K562 (cell line): ENCODE measurements around the gene METTL3. TPM values are rescaled to one million over a fixed set of nuclear protein-coding genes. Genes with fewer than 3 reads are reported as not detected.

Experiments
- CBFA2T2 ChIP-seq: fragments of 450-650 bp; conservative IDR thresholded peaks from 2 replicates; pipeline ENCODE4 v1.6.1; 2017; ENCODE audit warnings: mild to moderate bottlenecking
- DNMT1 ChIP-seq: fragments of 450-650 bp; IDR thresholded peaks from 2 replicates; pipeline ENCODE4 v1.6.1; 2016; ENCODE audit warnings: antibody characterized with exemption, mild to moderate bottlenecking
- E2F4 ChIP-seq: sonication (generic); formaldehyde crosslinking; IDR thresholded peaks from 2 replicates; pipeline ENCODE4 v1.8.0; 2022; ENCODE audit warnings: mild to moderate bottlenecking, low read depth, missing genetic modification reagents
- ELF2 ChIP-seq: fragments of 250-450 bp; sonication (Bioruptor Pico); IDR thresholded peaks from 2 replicates; pipeline ENCODE4 v1.5.0; 2021; ENCODE audit warnings: mild to moderate bottlenecking
- ETV5 ChIP-seq: sonication (generic); formaldehyde crosslinking; IDR thresholded peaks from 2 replicates; pipeline ENCODE4 v1.4.0; 2020; ENCODE audit warnings: low read depth, mild to moderate bottlenecking, missing genetic modification reagents
- FOSL1 ChIP-seq: fragments of 200-800 bp; sonication (Bioruptor generic); conservative IDR thresholded peaks from 2 replicates; pipeline ENCODE4 v1.6.1; 2016; ENCODE audit warnings: missing genetic modification characterization, missing compliant biosample characterization
- MECOM ChIP-seq: fragments of 250-450 bp; sonication (Bioruptor Pico); IDR thresholded peaks from 2 replicates; pipeline ENCODE4 v1.8.0; 2022; ENCODE audit warnings: inconsistent platforms
- MEF2D ChIP-seq: conservative IDR thresholded peaks from 2 replicates; pipeline ENCODE4 v1.6.1; 2016; ENCODE audit warnings: low read depth, missing genetic modification characterization, missing compliant biosample characterization
- MTA3 ChIP-seq: fragments of 450-650 bp; formaldehyde crosslinking; IDR thresholded peaks from 2 replicates; pipeline ENCODE4 v1.6.1; 2017; ENCODE audit warnings: mild to moderate bottlenecking, borderline replicate concordance
- NCOA2 ChIP-seq, 2 experiments: fragments of 450-650 bp; IDR thresholded peaks; 2 replicates each; pipeline ENCODE4 v1.6.1; 2018; ENCODE audit warnings: mild to moderate bottlenecking in 2 of 2, moderate library complexity in 1 of 2; ENCODE audit not compliant: partially characterized antibody in 2 of 2
- NR3C1 ChIP-seq: sonication (generic); formaldehyde crosslinking; IDR thresholded peaks from 2 replicates; pipeline ENCODE4 v1.8.1; 2022; ENCODE audit warnings: missing genetic modification reagents
- RB1 ChIP-seq: fragments of 450-650 bp; IDR thresholded peaks from 2 replicates; pipeline ENCODE4 v1.6.1; 2017; ENCODE audit warnings: low read depth, mild to moderate bottlenecking
- RHOXF2B ChIP-seq: fragments of 250-450 bp; sonication (Bioruptor Pico); conservative IDR thresholded peaks from 2 replicates; pipeline ENCODE4 v1.5.1; 2021
- TARDBP ChIP-seq: fragments of 450-650 bp; IDR thresholded peaks from 2 replicates; pipeline ENCODE4 v1.6.1; 2016
- ZBED1 ChIP-seq: IDR thresholded peaks from 2 replicates; pipeline ENCODE4 v1.6.1; 2014
- ZNF280A ChIP-seq: fragments of 450-650 bp; IDR thresholded peaks from 2 replicates; pipeline ENCODE4 v1.6.1; 2018; ENCODE audit warnings: mild to moderate bottlenecking, low read depth; ENCODE audit not compliant: partially characterized antibody
- ZNF778 ChIP-seq: fragments of 450-650 bp; formaldehyde crosslinking; IDR thresholded peaks from 2 replicates; pipeline ENCODE4 v1.4.0; 2020; ENCODE audit warnings: mild to moderate bottlenecking, moderate library complexity
- ZNF785 ChIP-seq: fragments of 250-450 bp; sonication (Bioruptor Pico); IDR thresholded peaks from 2 replicates; pipeline ENCODE4 v1.4.0; 2020; ENCODE audit warnings: mild to moderate bottlenecking
- ZNF79 ChIP-seq: fragments of 250-450 bp; sonication (Bioruptor Pico); IDR thresholded peaks from 2 replicates; pipeline ENCODE4 v1.4.0; 2020; ENCODE audit warnings: low read depth, mild to moderate bottlenecking, moderate library complexity
- polyA plus RNA-seq, 8 experiments: library from polyadenylated mRNA; depleted of rRNA in 4 of 8; stranded (reverse) in 5 of 8; unstranded in 3 of 8; fragments of >200 nt; fragmentation: Nextera tagmentation in 2 of 8; fragmentation: Illumina TruSeq in 1 of 8; extraction: Ambion mirVana in 2 of 8; extraction: Trizol in 1 of 8; gene quantifications; 2 replicates each; pipeline versions ENCODE4 v1.2.1 to v1.2.3, GENCODE V29; 2011 to 2014; ENCODE audit warnings: inconsistent platforms in 1 of 8, missing spikeins in 1 of 8
- total RNA-seq, 7 experiments: library from RNA; depleted of rRNA in 6 of 7; stranded (reverse); fragments of >200 nt in 6 of 7; fragmentation: Illumina TruSeq in 2 of 7; extraction: Trizol in 2 of 7; gene quantifications; 2 replicates each; pipeline versions ENCODE4 v1.2.1 to v1.2.3, GENCODE V29; 2011 to 2021; ENCODE audit warnings: low replicate concordance in 1 of 7
- TF ChIP-seq, protein P1 (sequence below): fragments of 450-650 bp; formaldehyde crosslinking; conservative IDR thresholded peaks from 2 replicates; pipeline ENCODE4 v1.4.0; 2022; ENCODE audit warnings: mild to moderate bottlenecking, missing genetic modification characterization
- TF ChIP-seq, protein P2 (sequence below): sonication (generic); formaldehyde crosslinking; IDR thresholded peaks from 2 replicates; pipeline ENCODE4 v1.8.1; 2023; ENCODE audit warnings: mild to moderate bottlenecking, missing genetic modification reagents
- TF ChIP-seq, protein P3 (sequence below): fragments of 450-650 bp; IDR thresholded peaks from one replicate; pipeline ENCODE4 v1.6.1; 2018; ENCODE audit warnings: mild to moderate bottlenecking, moderate library complexity; ENCODE audit not compliant: partially characterized antibody

The METTL3 gene
- total and polyA plus RNA-seq, 9 of the 15 experiments (the other 6 are each of a cell fraction or from before 2014, with no cell fraction given) = 42.1 to 151 (median 65.7) TPM

DNA sequence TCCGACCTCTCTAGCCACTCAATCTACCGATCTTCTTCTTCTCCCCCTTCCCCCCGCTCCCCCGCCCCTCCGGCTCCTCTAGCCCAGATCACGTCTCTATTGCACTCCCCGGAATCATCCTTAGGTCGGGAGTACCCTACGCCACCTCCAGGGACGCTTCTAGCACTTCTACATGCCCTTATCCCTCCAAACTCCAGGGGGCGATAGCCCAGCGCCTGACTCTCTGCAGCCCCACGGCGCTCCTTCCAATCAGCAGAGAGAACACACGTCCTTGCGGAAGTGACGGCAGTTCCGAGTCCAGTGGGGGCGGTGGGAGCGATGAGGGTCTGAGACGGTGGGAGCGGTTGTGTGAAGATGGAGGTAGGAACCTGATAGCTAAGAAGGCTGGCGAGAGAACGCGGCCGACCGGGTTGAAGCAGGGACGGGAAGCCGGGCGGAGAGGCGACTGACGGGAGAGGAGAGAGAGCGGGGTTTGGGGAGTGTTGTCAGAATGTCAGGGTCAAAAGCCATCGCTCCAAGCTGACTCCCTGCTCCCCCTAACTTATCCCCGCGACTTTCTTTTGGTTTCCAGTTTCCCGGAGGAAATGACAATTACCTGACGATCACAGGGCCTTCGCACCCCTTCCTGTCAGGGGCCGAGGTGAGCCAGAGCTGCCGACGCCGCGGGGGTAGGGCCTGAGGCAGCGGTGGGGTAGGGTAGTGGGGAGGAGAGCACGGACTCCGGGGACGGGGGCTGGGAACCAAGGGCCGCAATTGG lies 34.0 kb downstream of the METTL3 start, which contains the start of the genes RAB2B and TOX4 (continued):
- TF ChIP-seq, protein P1, sequence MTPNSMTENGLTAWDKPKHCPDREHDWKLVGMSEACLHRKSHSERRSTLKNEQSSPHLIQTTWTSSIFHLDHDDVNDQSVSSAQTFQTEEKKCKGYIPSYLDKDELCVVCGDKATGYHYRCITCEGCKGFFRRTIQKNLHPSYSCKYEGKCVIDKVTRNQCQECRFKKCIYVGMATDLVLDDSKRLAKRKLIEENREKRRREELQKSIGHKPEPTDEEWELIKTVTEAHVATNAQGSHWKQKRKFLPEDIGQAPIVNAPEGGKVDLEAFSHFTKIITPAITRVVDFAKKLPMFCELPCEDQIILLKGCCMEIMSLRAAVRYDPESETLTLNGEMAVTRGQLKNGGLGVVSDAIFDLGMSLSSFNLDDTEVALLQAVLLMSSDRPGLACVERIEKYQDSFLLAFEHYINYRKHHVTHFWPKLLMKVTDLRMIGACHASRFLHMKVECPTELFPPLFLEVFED = peak; percentile 67; the same call in 1 of the 2 replicates
- TF ChIP-seq CBFA2T2 = no peak
- no peak for TF ChIP-seq ZNF785 (CRISPR knock-in tag)
- no peak for TF ChIP-seq MECOM (CRISPR knock-in tag)
- TF ChIP-seq, protein P2, sequence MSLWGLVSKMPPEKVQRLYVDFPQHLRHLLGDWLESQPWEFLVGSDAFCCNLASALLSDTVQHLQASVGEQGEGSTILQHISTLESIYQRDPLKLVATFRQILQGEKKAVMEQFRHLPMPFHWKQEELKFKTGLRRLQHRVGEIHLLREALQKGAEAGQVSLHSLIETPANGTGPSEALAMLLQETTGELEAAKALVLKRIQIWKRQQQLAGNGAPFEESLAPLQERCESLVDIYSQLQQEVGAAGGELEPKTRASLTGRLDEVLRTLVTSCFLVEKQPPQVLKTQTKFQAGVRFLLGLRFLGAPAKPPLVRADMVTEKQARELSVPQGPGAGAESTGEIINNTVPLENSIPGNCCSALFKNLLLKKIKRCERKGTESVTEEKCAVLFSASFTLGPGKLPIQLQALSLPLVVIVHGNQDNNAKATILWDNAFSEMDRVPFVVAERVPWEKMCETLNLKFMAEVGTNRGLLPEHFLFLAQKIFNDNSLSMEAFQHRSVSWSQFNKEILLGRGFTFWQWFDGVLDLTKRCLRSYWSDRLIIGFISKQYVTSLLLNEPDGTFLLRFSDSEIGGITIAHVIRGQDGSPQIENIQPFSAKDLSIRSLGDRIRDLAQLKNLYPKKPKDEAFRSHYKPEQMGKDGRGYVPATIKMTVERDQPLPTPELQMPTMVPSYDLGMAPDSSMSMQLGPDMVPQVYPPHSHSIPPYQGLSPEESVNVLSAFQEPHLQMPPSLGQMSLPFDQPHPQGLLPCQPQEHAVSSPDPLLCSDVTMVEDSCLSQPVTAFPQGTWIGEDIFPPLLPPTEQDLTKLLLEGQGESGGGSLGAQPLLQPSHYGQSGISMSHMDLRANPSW (CRISPR knock-in tag) = no peak
- no peak for TF ChIP-seq NR3C1 (CRISPR knock-in tag)
- no peak; the same call in 1 of the 2 replicates for TF ChIP-seq MTA3
- TF ChIP-seq RHOXF2B (CRISPR knock-in tag) = no peak
- TF ChIP-seq TARDBP = no peak
- no peak for TF ChIP-seq ZNF280A
- TF ChIP-seq ZBED1 = no peak
- TF ChIP-seq DNMT1 = no peak
- TF ChIP-seq E2F4 (CRISPR knock-in tag) = no peak
- no peak for TF ChIP-seq MEF2D (tag)
- TF ChIP-seq, protein P3, sequence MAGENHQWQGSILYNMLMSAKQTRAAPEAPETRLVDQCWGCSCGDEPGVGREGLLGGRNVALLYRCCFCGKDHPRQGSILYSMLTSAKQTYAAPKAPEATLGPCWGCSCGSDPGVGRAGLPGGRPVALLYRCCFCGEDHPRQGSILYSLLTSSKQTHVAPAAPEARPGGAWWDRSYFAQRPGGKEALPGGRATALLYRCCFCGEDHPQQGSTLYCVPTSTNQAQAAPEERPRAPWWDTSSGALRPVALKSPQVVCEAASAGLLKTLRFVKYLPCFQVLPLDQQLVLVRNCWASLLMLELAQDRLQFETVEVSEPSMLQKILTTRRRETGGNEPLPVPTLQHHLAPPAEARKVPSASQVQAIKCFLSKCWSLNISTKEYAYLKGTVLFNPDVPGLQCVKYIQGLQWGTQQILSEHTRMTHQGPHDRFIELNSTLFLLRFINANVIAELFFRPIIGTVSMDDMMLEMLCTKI = no peak
- no peak for TF ChIP-seq ETV5 (CRISPR knock-in tag)
- TF ChIP-seq FOSL1 (tag) = no peak
- no peak for TF ChIP-seq ZNF778 (CRISPR knock-in tag)
- TF ChIP-seq ZNF79 (CRISPR knock-in tag) = no peak
- no peak for TF ChIP-seq RB1
- TF ChIP-seq NCOA2 (IDR thresholded peaks at IDR 0.05; ENCODE audit: partially characterized antibody in 2 of 2) = no peak
- 0 out of 2 replicates have a peak, but pooled peaks have one; percentile 58 for TF ChIP-seq ELF2 (CRISPR knock-in tag)
